CD4-positive, alpha-beta T cell treated with Interleukin-4 for 1 hour (primary cell): Measurements from ENCODE around the gene CLCA4.
"Not testable (repeated sequence)": the region's sequence is repeated elsewhere in the genome, so short reads cannot be mapped to it uniquely, and the experiment has no call there.

Source experiments
- DNase-seq, 2 donors: peaks; one replicate each; pipeline ENCODE4 v3.0.0-alpha.2; 2020 to 2022

Gene CLCA4

DNA sequence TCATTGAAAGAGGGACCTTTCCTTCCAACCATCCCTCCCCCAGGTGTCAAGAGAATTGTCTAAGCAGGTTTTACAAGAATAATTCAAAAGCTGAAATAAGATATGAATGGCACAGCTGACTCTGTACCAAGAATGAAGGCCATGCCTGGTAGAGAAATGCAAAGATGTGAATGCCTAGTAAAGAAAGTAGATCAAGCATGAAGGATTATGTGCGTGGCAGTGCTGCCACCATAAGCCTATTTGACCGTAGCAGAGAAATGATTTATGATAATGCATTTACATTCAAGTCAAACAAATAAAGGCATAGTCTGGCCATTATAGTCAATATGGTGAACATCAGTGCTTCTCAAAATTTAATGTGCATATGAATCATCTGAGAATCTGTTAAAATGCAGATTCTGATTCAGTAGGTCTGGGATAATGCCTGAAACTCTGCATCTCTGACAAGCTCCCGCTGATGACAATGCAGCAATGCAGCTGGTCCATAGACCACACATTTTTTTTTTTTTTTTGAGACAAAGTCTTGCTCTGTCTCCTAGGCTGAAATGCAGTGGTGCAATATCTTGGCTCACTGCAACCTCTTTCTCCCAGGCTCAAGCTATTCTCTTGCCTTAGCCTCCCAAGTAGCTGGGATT is 16.6 kb upstream of the CLCA4 start:
- no peak for DNase-seq

DNA sequence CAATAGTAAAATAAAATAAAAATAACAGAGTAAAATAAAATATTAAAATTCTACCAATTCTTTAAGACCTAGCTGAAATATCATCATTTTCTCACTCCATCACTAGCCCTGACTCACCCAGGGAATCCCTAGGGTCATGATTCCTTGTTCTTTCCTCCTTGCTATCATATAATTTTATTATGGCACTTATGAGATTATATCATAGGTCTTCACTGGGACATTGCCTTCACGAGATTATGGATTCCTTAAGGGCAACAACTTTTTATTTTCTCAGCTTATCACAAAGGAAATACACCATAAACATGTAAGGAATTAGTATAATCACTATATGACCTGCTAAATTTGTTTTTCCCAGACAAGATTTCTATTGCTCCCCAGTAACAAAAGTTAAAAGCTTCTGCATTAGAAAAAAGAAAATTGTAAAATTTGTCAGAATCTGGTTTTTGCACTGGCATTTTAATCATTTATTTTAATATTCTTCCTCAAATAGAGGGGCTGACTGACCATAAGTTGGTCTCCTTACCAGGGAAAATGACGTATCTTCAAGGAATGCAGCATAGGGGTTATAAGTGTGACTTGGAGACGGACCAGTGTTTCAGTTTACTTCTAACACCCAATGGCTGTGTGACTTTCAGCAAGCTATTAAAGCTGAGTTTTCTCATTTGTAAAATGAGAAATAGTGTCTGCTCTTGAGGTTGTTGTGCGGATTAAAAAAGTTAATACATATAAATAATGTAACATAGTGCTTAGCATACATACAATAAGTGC is 8.8 kb upstream of the CLCA4 start:
- DNase-seq, result no peak

DNA sequence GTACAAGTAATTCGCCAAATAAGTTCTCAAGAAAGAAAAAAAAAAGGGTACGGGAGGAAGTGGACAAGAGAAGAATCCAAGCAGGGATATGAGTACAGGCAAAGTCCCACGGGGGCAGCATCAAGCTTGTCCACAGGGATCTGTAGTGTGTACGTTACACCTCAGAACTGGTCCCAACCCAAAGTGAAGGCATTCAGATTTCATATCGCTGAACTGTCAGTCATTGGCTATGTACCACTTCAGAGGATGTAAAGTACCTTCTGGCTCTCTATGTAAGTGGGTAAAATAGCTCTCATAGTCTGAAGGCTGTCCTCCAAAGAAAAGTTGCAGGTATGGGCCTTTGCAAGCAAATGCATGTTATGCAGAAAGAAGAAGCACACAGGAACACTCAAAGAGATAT is 8.1 kb upstream of the CLCA4 start:
- DNase-seq, result no peak

DNA sequence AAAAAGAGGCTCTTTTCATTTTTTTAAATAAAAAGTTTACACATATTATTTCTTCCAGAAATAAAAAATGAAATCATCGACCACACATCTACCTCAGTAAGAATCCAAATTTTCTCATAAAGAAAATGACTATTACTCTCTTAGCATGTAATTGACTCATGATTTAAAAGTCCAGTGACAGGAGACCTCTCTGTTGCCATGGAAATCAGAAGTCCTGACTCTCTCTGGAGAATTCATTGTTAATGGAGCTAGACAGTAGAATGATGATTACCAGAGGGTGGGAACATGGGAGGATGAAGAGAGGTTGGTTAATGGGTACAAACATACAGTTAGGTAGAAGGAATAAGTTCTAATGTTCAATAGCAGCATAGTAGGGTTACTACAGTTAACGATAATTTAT is 5.0 kb upstream of the CLCA4 start:
- no peak for DNase-seq

DNA sequence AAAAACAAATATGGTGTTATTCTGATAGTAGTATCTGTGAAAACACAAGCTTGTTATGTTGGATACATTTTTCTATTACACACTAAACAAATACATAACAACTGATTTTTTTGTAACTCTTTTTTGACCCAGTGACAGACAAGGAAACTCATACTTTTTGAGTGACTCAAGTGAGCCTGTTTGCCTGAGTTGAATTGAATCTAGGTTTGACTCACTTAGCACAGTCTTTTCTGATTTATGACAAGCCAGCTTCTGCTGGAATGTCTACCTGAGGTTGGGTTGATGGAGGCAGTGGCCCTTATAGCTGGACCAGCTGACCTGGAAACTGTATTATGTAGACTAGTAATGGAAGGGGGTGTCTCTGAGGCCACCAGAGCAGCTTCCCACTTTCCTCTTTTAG is 4.2 kb upstream of the CLCA4 start:
- DNase-seq, result no peak

DNA sequence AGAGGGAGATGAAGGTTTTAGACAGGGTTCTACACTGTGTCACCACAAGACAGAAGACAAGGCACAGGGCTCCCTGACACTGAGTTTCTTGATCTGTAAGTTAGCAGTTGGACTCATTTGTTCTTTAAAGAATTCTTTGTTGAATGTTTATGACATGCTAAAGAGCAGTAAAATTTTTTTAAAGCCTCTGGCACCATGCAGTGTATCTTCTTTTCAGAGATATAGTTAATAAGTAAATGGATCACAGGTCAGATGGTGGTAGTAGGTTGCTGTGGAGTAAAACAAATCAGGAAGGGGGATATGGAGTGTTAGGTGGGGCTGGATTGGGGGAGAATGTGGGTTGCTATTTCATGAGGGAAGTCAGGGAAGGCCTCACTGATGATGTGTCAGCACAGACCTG is 2.0 kb downstream of the CLCA4 start:
- no peak for DNase-seq

DNA sequence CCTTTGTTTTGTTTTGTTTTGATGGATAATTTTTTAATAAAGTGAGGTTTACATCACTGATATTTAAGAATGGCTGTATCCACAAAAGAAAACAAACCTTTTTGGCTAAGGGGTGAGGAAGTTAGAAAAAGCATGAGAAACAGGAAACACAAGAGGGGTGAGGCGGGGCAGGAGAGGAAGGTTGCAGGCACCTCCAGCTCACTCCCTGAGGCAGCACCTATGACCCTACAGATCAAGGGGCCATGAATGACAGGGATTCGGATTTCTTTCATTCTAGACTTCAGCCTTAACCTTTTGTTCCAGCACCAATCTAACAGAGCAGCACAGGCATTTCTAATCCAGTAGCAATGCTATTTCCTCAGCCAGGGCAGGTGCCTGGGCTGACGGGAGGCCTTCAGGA is 4.4 kb downstream of the CLCA4 start:
- DNase-seq, result no peak

DNA sequence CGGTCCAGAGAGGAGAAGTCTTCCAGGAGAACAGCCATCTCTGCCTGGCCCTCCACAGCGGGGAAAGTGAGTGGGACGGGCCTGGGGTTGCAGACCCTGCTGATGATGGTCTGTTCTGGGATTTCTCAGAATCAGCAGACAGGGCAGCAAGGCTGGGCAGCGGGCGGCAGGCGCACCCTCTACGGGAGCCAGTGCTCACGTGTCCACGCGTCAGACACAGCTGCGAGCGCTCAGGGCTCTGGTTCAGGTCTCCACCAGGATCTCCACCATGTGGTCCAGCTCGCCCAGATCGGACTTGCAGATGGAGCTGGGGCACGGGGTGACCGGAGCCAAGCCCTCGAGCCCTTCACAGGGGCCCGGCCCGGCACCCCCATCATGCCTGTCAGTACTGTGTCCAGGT is 5.5 kb downstream of the CLCA4 start:
- DNase-seq, result no peak

DNA sequence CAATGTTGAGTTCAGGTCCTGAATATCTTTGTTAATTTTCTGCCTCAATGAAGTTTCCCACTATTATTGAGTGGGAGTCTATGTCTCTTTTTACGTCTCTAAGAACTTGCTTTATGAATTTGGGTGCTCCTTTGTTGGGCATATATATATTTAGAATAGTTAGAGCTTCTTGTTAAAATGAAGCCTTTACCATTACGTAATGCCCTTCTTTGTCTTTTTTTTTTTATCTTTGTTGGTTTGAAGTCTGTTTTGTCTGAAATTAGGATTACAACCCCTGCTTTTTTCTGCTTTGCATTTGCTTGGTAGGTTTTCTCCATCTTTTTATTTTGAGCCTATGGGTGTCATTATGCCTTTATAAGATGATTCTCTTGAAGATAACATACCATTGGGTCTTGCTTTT is 10.9 kb downstream of the CLCA4 start:
- DNase-seq, result no peak

DNA sequence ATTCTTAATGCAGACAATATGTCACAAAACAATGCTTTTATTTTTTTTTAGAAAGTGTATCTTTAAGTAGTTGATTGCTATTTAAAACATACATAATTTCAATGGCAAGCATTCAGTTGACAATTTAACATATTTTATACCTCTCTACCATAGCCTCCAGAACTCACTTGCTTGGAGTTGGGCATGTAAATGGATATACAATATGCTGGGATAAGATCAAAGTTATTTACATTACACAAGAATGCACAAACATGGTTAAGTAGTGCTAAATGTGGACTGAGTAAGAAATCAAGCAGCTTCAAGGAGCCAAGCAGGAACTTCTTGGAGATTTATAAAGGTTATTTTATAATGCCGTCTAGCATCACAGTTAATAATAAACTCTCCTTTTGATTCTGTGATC is 17.0 kb downstream of the CLCA4 start:
- no peak for DNase-seq

DNA sequence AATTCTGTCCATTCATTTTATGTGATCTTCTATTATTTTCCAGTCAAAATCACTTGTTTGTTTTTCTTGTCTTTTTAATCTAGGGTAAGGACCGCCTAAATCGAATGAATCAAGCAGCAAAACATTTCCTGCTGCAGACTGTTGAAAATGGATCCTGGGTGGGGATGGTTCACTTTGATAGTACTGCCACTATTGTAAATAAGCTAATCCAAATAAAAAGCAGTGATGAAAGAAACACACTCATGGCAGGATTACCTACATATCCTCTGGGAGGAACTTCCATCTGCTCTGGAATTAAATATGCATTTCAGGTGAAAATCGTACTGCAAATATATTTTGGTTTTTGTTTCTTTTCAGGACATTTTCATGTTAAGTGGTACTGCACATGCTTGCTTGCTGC is 20.5 kb downstream of the CLCA4 start:
- DNase-seq, result no peak

DNA sequence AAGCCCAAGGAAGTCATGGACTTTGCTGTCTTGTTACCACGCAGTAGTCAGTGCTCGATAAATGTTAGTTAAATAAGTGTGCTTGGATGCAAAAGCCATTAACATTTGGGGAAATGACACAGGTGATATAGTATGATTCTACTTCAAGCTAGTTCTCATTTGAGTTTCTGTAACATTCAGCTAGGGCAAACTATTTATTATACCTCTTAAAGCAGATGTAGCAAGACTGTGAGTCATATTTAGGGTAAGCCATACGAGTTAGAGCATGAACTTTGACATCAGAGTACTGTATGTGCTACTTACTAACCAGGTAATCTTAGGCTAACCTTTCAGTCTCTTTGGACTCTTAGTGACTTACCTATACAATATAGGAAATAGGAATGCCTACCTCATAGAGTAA is 21.0 kb downstream of the CLCA4 start:
- DNase-seq, result no peak

DNA sequence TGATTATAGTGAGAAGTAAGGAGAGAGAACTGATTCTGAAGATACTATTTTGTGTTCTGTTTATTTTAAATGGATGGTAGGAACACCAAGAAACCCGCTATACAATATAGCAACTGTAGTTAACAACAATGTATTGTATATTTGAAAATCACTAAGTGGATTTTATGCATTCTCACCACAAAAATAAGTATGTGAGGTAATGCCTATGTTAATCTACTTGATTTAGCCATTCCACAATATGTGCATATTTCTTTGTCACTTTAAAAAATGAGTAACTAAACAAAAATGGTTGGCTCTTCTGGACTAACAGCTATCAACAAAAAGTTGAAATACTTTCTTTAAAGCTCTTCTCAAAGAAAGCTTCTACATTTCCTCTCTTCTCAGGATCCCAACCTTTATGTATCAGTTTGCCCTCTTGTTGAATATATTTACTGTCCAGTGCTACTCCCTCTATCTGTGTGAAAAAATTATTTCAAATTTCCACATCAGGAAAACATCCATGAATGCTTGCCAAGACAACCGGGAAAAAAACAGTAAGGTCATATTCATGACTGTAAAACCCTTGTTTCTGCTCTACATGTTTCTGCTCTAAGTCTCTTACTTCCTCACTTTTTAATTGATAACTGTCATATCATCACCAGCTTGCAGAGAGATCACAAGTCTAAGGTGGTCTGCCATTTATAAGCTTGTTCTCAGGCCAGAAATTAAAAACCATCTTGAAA is 27.0 kb downstream of the CLCA4 start:
- DNase-seq, result no peak

DNA sequence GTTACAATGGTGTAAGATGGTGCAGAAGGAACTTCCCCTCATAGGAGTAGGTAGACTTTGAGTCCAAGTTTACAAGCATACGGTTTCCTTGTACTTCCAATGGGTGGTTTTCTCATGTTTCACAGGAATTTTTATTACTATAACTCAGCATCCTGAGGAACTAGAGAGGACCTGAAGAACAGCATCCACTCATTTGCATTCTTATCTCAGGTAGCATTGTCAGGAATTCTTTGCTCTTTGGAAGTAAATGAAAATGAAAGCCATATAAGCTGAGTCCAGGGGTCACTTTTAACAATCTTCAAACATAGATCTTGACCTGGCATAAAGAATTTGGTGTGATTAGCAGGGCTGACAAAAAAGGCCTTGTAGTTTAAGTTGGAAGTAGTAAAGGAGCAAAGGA is 34.4 kb downstream of the CLCA4 start:
- no peak for DNase-seq

DNA sequence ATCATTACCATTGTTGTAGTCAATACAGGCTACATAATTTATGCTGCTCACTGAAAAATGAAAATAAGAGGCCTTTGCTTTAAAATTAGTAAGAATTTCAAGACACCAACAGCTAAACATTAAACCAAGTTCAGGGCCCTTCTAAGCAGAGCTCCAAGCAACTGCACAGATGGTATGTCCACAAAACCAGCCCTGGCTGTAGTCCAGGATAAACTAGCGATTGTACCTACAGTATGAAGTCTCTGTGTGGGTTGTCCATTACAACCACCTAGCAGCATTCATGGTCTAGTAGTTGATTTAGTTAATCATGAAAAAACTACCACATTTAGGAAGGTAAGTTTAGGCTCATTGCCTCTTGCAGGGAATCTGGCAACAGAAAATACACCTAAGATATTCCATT is 35.3 kb downstream of the CLCA4 start:
- DNase-seq, result no peak

DNA sequence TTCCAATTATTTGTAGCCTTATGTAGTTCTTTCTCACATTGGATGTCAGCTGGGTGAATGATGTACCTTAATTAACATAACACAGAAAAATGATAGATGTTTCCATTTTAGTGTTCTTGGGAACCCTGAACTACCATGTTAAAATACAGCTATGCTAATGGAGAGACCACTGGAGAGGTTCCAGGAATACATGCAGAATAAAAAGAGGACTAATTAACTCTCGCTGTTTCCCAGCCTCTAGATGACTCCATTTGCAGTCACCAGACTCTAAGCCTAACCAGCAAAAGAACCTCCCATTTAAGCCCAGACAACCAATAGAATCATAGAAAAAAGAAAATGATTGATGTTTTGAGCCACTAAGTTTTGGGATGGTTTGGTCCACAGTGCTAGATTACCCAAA is 36.2 kb downstream of the CLCA4 start:
- DNase-seq, result no peak

DNA sequence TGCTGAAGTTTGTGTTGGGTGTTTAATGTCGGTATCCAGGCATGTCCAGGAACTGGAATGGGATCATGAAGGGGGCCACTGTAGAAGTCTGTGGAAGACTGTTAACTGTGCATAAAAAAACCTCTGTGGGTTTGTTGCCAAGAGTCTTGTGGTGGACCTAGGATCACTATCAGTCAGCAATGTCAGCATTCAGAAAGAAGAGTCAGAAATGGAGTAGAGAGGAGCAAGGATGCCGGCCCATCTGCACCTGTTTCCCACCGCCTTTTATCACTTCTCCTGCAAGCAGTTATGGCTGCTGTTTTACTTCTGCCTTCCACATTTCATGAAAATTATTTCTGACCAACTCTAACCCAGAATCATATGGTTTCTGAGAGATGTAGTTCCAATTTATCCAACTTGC is 36.7 kb downstream of the CLCA4 start:
- DNase-seq, result no peak

DNA sequence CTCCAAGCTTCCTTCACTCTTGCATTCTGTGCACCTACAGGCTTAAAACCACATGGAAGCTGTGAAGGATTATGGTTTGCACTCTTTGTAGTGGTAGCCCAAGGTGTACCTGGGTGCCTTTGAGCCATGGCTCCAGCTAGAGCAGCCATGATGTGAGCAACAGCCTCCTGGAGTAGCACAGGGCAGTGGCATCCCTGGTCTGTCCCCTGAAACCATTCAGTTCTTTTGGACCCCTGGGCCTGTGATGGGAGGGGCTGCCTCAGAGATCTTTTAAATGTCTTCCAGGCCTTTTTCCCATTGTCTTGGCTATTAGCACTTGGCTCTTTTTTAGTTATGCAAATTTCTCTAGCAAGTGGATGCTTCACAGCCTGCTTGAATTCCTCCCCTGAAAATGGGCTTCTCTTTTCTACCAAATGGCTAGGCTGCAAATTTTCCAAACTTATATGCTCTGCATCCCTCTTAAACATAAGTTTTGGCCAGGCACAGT is 47.4 kb downstream of the CLCA4 start:
- no peak for DNase-seq

DNA sequence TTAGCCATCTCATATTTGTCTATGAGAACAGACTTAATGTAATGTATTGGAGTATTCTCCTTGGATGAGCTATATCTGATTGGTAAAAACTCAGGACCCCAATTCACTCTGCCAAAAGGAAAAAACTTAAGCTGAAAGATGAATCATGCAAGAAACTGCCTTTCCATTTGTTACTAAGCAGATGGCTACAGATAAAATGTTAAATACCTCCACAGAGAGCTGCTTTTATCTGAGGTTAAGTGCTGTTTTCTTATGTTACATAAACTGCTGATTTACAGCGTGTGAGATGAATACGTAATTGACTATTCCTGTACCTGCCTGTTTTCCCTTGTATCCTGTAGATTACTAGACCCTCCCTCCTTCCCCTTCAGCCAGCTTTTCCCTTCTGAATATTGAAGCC is 49.3 kb downstream of the CLCA4 start:
- DNase-seq, result no peak

DNA sequence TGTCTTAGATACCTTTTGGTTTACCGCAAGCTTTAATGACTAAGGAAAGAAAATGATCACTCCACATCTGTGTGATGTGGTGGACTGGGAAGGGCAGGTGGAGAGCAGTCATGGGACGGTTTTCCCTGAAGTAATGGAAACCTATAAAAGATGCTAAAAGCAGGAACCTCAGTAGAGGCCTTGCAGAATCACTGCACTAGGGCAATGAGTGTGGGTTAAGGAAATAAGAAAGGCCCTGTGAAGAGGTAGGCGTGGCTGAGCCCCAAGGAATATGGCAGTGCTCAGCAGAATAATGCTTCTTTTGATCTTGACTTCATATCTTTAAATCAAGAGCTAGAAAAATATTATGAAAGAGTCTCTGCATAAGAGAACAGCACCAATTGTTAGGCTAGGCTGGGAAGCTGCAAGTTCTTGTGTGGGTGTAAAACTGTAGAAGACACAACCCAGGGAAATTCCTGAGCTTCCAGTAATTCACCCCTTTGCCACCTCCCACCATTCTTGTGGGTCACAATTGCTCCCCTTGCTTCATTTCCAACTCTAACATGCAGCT is 49.9 kb downstream of the CLCA4 start:
- no peak for DNase-seq

DNA sequence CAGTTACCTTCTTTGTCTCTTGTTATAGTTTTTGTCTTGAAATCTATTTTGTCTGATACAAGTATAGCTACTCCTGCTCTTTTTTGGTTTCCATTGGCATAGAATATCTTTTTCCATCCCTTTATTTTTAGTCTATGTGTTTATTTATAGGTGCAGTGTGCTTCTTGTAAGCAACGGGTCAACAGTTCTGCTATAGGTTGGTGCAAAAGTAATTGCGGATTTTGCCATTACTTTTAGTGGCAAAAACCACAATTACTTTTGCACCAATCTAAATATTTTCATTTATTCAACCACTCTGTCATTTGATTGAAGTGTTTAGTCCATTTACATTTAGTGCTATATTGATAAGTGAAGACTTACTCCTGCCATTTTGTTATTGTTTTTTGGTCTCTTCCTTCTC is 59.2 kb downstream of the CLCA4 start:
- not testable (repeated sequence) for DNase-seq

DNA sequence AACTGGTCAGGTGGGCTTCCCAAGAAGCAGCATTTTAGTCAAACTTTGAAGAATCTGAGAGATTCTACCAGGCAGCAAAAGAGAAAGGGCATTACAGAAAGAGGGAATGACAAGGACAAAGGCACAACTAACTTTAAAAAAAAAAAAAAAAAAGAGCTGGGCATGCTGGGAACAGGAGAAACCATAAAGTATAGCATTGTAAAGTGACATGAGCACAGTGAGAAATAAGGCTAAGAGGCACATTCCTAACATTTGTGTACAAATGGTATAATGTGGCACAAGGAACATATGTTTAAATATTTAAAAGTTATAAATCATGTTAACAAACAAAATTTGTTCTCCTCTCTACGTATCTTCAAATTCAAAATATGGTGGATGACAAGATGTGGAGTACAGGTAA is 69.6 kb downstream of the CLCA4 start:
- DNase-seq, result no peak

DNA sequence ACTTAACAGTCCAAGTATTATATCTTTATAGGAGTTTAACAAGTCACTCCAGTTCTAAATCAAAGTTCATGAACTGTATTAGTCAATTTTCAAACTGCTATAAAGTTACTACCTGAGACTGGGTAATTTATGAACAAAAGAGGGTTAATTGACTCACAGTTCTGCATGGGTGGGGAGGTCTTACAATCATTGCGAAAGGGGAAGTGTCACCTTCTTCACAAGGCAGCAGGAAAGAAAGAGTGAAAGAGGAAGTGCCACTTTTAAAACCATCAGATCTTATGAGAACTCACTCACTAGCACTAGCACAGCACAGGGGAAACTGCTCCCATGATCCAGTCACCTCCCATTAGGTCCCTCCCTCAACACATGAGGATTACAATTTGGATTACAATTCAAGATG is 70.0 kb downstream of the CLCA4 start:
- DNase-seq, result peak; percentile 29 to 44

DNA sequence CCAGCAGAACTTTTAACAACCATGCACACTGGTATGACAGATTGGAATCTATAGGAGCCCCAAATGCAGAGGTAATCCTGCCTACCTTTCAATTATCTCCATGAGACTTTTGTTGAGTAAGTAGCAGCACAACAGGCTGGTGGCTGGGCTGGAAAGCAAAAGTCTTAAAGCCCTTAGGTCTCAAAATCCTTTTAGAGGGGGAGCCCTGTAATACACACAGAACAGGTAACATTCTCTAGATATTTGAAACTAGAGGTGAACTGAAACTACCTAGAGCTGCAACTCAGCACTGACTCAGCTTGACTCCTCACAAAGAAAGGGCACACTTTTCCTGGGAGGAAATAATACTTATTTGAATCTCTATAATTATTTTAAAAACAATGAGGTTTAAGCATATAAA is 71.5 kb downstream of the CLCA4 start:
- DNase-seq, result no peak
